Measurements from ENCODE around the gene FBXL16.

The FBXL16 gene

GRCh38 chr16:674968-675883 is 30.4 kb downstream of the FBXL16 start, which contains the start of gene RHBDL1:
Gene RHBDL1, plus strand, starts transcription at chr16:675671. Its CDS starts 120 bp downstream, at chr16:675791.
- no peak for DNase-seq

- DNase-seq = no peak
Measured at GRCh38 chr16:674214-674881, 31.3 kb downstream of the FBXL16 start.

DNA sequence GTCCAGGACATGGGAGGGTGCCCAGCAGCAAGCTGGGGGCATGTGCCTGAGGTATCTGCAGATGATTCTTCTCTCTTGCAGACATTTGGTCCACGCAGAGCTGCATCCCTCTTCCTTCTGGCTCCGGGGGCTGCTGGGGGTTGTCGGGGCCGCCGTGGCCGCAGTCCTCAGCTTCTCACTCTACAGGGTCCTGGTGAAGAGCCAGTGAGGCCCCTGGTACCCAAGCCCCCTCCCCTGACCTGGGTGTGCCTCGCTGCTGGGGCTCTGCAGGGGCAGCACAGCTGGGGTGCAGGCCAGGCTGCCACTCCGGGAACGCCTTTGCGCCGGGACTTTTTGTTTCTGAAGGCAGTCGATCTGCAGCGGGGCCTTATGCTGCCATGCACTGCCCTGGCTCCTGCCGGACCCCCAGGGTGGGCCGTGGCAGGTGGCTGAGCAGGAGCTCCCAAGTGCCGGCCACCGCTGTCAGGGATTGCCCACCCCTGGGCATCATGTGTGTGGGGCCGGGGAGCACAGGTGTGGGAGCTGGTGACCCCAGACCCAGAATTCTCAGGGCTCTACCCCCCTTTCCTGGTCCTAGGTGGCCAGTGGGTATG is 32.1 kb downstream of the FBXL16 start:
- no peak for DNase-seq

DNA sequence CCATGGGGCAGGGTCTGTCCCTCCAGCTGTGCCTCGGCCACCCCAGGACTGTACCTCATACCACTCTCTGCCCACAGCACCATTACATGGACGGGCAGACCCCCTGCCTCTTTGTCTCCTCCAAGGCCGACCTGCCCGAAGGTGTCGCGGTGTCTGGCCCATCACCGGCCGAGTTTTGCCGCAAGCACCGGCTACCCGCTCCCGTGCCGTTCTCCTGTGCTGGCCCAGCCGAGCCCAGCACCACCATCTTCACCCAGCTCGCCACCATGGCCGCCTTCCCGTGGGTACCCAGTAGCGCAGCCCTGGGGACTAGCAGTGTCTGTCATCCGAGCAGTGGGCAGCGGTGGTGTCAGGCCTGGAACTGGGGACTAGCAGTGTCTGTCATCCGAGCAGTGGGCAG is 32.8 kb downstream of the FBXL16 start:
- DNase-seq = no peak

DNA sequence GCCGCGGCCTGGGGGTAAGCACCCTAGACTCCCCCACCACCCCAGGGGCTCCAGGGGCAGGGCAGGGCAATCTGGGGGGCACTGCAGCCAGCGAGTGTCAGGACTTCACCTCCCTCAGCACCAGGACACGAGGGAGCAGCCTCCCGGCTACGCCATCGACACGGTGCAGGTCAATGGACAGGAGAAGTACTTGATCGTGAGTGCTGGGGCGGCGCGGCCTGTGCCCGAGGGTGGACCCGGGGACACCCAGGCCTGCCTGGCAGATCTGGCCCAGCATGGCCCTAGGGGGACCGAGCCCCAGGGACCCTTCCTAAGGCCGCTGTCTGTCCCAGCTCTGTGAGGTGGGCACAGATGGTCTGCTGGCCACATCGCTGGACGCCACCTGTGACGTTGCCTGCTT is 33.2 kb downstream of the FBXL16 start:
- DNase-seq = no peak

GRCh38 chr16:671353-672131 is 34.1 kb downstream of the FBXL16 start:
- no peak for DNase-seq

- no peak for DNase-seq
Measured at GRCh38 chr16:670485-671352, 34.9 kb downstream of the FBXL16 start.

DNA sequence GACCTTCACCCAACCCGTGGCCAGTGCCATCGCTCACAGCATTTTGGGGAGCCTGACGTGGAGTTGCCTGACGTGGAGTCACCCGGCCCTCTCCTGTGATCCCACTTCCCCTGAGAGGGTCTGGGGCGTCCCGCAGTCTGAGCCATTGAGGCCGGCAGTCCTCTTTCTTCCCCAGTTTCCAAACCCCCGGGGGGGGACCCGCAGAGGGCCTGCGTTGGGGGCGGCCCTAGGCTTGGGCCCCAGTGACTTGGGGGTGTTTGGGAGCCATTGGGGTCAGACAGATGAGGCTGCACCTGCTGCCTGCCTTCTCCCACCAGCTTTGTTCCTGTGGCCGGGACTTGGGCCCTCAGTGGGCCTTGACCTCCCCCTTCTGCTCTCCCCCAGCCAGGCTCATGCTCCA is 35.9 kb downstream of the FBXL16 start:
- DNase-seq = no peak

DNA sequence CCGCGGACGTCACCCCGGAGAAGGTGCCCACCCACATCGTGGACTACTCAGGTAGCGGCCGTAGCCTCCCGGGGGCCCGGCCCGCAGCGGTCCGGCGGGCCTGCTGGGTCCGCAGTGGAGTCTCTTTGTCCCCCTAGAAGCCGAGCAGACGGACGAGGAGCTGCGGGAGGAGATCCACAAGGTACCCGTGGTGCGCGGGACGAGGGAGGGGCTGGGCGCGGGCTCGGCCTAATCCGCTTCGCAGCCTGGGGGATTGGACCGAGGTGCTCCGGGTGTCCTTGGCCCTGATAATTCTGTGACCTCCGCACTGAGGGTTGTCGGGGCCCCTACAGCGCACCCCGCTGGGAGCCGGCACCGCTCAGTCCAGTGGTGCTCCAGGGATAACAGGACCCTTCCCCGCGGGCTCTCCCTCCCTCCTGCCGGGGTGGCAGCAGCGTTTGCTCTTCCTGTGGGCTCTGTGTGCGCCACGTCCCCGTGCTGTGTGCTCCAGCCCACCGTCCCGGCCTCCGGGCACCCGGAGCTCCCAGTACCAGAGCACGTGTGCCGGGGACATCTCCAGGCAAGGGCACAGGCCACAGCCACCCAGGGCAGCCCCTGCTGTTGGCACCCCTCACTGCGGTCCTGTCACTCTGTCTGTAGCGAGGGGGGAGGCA is 37.0 kb downstream of the FBXL16 start:
- DNase-seq = no peak

GRCh38 chr16:667780-668518 is 37.7 kb downstream of the FBXL16 start, which contains the start of gene RHOT2:
Gene RHOT2, plus strand, starts transcription at chr16:668132. Its CDS starts 68 bp downstream, at chr16:668200.
- DNase-seq = peak; percentile 89 to 91

GRCh38 chr16:667113-667779 is 38.4 kb downstream of the FBXL16 start:
- no peak for DNase-seq

DNA sequence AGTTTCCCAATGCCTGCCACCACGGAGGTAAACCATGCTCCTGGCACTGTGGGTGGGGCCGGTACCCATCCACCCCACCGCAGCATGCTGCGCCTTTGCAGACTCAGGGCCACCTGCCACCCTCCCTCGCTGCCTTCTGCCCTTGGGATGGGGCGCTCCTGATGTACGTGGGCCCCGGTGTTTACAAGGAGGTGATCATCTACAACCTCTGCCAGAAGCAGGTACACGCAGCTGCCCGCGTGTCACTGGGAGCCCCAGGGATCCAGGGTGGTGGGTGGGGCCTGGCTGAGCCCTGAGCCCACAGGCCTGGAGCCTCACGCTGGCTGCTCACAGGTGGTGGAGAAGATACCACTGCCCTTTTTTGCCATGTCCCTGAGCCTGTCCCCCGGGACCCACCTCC is 39.0 kb downstream of the FBXL16 start:
- DNase-seq = no peak

DNA sequence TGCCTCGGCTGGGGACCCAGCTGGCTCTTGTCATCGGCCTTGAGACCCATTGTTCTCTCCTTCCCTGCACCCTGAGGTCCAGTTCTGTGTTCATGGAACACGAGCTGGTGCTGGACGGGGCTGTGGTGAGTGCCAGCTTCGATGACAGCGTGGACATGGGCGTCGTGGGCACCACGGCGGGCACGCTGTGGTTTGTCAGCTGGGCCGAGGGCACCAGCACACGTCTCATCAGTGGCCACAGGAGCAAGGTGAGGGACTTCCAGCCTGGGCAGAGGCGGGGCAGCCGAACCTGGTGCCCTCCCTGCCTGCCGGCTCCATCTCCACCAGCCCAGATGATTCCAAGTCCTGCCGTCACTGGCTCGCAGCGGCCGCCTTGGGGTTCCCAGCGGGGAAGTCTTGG is 43.0 kb downstream of the FBXL16 start:
- no peak for DNase-seq

DNA sequence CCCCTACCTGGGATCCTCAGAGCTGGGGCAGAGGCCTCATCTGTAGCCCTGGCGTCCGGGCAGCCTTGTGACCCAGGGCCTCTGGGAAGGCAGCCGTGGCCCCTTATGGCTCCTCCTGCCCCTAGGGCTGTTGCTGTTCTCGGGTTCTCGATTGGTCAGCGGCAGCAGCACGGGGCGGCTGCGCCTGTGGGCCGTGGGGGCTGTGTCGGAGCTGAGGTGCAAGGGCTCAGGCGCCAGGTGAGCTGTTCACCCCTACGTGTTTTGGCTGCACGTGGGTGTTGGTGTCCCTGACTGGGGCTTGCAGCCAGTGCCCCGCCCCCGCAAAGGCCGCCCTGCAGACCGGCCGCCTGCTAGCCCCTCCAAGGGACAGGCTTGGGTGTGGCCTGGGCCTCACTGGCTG is 43.5 kb downstream of the FBXL16 start:
- no peak for DNase-seq

DNA sequence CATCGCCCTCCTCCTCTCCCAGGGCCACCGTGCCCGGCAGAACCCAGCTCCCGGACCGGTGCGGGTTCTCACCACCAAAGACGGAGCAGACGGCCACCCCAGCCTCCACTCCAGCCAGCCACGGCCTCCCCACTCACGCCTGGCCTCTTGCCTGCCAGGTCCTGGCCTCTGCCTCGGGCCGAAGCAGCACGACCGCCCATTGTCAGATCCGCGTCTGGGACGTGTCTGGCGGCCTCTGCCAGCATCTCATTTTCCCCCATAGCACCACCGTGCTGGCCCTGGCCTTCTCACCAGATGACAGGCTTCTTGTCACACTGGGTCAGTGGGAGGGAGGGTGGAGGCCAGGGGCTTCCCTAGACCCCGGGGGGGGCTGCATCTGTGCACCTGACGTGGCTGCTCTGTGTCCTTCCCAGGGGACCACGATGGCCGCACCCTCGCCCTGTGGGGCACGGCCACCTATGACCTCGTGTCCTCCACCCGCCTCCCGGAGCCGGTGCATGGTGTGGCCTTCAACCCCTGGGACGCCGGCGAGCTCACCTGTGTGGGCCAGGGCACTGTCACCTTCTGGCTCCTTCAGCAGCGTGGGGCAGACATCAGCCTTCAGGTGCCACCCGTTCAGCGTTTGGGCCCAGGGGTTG is 44.3 kb downstream of the FBXL16 start:
- no peak for DNase-seq

GRCh38 chr16:660459-661183 is 45.0 kb downstream of the FBXL16 start:
- DNase-seq = peak; percentile 63 to 74

GRCh38 chr16:660132-660458 is 45.5 kb downstream of the FBXL16 start:
- no peak for DNase-seq

GRCh38 chr16:659618-660017 is 46.0 kb downstream of the FBXL16 start:
- no peak for DNase-seq

Measured in activated CD4-positive, alpha-beta T cell treated with anti-CD3 and anti-CD28 coated beads for 4 hours (primary cell).